ENCODE results near the gene AOAH.

DNA sequence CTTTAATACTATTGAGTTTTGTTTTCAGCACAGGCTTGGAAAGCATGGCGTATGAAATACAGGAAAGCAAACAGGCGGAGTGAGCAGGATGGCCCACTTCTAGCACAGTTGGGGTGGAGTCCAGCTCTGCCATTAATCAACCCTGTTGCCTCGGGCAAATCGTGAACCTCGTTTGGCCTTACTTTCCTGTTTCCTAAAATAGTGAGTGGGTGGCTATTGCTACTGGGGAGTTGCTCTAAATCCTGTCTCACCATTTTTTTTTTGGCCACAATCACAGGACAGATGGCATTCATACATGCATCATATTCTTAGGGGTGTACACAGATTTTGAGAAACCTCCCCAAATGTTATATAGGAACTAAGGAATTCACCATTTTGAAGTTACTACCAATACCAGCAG is 176.9 kb downstream of the AOAH start:
- TF ChIP-seq, protein P1, sequence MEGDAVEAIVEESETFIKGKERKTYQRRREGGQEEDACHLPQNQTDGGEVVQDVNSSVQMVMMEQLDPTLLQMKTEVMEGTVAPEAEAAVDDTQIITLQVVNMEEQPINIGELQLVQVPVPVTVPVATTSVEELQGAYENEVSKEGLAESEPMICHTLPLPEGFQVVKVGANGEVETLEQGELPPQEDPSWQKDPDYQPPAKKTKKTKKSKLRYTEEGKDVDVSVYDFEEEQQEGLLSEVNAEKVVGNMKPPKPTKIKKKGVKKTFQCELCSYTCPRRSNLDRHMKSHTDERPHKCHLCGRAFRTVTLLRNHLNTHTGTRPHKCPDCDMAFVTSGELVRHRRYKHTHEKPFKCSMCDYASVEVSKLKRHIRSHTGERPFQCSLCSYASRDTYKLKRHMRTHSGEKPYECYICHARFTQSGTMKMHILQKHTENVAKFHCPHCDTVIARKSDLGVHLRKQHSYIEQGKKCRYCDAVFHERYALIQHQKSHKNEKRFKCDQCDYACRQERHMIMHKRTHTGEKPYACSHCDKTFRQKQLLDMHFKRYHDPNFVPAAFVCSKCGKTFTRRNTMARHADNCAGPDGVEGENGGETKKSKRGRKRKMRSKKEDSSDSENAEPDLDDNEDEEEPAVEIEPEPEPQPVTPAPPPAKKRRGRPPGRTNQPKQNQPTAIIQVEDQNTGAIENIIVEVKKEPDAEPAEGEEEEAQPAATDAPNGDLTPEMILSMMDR (IDR thresholded peaks at IDR 0.05): no peak
- TF ChIP-seq POLR2A (IDR thresholded peaks at IDR 0.05): no peak

All from adrenal gland (tissue), 5 donors.